ENCODE measurements around the gene MICB. TPM values are rescaled to one million over a fixed set of nuclear protein-coding genes. Genes with fewer than 3 reads are reported as not detected.

MICB gene
- total and polyA plus RNA-seq, 9 of the 15 experiments (the other 6 are each of a cell fraction or from before 2014, with no cell fraction given), result 13.3 to 34.5 (median 19.8) TPM

DNA sequence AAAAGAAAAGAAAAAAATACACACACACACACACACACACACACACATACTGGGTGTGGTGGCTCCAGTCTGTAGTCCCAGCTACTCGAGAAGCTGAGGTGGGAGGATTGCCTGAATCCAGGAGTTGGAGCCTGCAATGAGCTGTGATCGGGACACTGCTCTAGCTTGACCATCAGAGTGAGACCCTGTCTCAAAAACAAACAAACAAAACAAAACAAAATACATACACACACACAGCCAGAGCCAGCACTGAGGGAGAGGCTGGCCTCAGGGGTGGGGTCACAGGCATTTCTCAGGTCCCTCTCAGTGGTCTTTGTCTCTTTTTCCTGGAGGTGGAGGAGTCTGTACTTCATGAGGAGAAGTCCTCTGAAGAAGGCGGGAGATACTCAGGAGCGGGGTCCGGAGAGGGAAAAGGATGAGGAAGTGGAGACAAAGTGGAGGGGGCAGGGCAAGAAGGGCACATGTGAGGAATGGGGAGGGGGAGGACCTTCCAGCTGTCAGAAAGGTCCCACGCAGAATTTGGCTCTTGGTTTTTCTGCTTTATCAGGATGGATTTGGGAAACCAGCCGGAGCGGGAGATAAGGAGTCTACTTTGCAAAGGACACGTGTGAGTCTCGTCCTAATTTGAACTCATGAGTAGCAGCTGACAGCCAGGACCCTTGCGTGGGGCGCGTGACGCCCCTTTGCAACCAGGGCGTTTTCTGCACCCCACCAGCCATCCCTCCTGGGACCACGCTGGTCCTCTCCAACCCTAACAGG lies 7.7 kb upstream of the MICB start (continued):
- TF ChIP-seq, protein P1, sequence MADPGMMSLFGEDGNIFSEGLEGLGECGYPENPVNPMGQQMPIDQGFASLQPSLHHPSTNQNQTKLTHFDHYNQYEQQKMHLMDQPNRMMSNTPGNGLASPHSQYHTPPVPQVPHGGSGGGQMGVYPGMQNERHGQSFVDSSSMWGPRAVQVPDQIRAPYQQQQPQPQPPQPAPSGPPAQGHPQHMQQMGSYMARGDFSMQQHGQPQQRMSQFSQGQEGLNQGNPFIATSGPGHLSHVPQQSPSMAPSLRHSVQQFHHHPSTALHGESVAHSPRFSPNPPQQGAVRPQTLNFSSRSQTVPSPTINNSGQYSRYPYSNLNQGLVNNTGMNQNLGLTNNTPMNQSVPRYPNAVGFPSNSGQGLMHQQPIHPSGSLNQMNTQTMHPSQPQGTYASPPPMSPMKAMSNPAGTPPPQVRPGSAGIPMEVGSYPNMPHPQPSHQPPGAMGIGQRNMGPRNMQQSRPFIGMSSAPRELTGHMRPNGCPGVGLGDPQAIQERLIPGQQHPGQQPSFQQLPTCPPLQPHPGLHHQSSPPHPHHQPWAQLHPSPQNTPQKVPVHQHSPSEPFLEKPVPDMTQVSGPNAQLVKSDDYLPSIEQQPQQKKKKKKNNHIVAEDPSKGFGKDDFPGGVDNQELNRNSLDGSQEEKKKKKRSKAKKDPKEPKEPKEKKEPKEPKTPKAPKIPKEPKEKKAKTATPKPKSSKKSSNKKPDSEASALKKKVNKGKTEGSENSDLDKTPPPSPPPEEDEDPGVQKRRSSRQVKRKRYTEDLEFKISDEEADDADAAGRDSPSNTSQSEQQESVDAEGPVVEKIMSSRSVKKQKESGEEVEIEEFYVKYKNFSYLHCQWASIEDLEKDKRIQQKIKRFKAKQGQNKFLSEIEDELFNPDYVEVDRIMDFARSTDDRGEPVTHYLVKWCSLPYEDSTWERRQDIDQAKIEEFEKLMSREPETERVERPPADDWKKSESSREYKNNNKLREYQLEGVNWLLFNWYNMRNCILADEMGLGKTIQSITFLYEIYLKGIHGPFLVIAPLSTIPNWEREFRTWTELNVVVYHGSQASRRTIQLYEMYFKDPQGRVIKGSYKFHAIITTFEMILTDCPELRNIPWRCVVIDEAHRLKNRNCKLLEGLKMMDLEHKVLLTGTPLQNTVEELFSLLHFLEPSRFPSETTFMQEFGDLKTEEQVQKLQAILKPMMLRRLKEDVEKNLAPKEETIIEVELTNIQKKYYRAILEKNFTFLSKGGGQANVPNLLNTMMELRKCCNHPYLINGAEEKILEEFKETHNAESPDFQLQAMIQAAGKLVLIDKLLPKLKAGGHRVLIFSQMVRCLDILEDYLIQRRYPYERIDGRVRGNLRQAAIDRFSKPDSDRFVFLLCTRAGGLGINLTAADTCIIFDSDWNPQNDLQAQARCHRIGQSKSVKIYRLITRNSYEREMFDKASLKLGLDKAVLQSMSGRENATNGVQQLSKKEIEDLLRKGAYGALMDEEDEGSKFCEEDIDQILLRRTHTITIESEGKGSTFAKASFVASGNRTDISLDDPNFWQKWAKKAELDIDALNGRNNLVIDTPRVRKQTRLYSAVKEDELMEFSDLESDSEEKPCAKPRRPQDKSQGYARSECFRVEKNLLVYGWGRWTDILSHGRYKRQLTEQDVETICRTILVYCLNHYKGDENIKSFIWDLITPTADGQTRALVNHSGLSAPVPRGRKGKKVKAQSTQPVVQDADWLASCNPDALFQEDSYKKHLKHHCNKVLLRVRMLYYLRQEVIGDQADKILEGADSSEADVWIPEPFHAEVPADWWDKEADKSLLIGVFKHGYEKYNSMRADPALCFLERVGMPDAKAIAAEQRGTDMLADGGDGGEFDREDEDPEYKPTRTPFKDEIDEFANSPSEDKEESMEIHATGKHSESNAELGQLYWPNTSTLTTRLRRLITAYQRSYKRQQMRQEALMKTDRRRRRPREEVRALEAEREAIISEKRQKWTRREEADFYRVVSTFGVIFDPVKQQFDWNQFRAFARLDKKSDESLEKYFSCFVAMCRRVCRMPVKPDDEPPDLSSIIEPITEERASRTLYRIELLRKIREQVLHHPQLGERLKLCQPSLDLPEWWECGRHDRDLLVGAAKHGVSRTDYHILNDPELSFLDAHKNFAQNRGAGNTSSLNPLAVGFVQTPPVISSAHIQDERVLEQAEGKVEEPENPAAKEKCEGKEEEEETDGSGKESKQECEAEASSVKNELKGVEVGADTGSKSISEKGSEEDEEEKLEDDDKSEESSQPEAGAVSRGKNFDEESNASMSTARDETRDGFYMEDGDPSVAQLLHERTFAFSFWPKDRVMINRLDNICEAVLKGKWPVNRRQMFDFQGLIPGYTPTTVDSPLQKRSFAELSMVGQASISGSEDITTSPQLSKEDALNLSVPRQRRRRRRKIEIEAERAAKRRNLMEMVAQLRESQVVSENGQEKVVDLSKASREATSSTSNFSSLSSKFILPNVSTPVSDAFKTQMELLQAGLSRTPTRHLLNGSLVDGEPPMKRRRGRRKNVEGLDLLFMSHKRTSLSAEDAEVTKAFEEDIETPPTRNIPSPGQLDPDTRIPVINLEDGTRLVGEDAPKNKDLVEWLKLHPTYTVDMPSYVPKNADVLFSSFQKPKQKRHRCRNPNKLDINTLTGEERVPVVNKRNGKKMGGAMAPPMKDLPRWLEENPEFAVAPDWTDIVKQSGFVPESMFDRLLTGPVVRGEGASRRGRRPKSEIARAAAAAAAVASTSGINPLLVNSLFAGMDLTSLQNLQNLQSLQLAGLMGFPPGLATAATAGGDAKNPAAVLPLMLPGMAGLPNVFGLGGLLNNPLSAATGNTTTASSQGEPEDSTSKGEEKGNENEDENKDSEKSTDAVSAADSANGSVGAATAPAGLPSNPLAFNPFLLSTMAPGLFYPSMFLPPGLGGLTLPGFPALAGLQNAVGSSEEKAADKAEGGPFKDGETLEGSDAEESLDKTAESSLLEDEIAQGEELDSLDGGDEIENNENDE (IDR thresholded peaks at IDR 0.05; ENCODE audit: low read depth, low read length), result no peak
- TF ChIP-seq NFE2L1 (tag; IDR thresholded peaks at IDR 0.05; ENCODE audit: borderline replicate concordance, low read depth) (no peak), NCOA4 (IDR thresholded peaks at IDR 0.05; ENCODE audit: partially characterized antibody) (no peak), PTTG1 (tag; IDR thresholded peaks at IDR 0.05; ENCODE audit: low read depth) (no peak), SMC3 (conservative IDR thresholded peaks at IDR 0.05; ENCODE audit: insufficient read depth, low read depth, low read length) (no peak)
- TF ChIP-seq, protein P2, sequence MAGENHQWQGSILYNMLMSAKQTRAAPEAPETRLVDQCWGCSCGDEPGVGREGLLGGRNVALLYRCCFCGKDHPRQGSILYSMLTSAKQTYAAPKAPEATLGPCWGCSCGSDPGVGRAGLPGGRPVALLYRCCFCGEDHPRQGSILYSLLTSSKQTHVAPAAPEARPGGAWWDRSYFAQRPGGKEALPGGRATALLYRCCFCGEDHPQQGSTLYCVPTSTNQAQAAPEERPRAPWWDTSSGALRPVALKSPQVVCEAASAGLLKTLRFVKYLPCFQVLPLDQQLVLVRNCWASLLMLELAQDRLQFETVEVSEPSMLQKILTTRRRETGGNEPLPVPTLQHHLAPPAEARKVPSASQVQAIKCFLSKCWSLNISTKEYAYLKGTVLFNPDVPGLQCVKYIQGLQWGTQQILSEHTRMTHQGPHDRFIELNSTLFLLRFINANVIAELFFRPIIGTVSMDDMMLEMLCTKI (IDR thresholded peaks at IDR 0.05; ENCODE audit: partially characterized antibody), result no peak
- TF ChIP-seq, protein P3, sequence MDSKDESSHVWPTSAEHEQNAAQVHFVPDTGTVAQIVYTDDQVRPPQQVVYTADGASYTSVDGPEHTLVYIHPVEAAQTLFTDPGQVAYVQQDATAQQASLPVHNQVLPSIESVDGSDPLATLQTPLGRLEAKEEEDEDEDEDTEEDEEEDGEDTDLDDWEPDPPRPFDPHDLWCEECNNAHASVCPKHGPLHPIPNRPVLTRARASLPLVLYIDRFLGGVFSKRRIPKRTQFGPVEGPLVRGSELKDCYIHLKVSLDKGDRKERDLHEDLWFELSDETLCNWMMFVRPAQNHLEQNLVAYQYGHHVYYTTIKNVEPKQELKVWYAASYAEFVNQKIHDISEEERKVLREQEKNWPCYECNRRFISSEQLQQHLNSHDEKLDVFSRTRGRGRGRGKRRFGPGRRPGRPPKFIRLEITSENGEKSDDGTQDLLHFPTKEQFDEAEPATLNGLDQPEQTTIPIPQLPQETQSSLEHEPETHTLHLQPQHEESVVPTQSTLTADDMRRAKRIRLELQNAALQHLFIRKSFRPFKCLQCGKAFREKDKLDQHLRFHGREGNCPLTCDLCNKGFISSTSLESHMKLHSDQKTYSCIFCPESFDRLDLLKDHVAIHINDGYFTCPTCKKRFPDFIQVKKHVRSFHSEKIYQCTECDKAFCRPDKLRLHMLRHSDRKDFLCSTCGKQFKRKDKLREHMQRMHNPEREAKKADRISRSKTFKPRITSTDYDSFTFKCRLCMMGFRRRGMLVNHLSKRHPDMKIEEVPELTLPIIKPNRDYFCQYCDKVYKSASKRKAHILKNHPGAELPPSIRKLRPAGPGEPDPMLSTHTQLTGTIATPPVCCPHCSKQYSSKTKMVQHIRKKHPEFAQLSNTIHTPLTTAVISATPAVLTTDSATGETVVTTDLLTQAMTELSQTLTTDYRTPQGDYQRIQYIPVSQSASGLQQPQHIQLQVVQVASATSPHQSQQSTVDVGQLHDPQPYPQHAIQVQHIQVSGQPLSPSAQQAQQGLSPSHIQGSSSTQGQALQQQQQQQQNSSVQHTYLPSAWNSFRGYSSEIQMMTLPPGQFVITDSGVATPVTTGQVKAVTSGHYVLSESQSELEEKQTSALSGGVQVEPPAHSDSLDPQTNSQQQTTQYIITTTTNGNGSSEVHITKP (IDR thresholded peaks at IDR 0.05; ENCODE audit: partially characterized antibody), result no peak
- TF ChIP-seq, protein P4, sequence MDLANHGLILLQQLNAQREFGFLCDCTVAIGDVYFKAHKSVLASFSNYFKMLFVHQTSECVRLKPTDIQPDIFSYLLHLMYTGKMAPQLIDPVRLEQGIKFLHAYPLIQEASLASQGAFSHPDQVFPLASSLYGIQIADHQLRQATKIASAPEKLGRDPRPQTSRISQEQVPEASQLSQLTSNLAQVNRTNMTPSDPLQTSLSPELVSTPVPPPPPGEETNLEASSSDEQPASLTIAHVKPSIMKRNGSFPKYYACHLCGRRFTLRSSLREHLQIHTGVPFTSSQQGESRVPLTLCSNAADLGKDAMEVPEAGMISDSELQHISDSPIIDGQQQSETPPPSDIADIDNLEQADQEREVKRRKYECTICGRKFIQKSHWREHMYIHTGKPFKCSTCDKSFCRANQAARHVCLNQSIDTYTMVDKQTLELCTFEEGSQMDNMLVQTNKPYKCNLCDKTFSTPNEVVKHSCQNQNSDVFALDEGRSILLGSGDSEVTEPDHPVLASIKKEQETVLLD (IDR thresholded peaks at IDR 0.05), result no peak

Data from K562 (cell line).